ENCODE data around the gene SPDYE16. TPM values are rescaled to one million over a fixed set of nuclear protein-coding genes. Genes with fewer than 3 reads are reported as not detected.
"Not testable (repeated sequence)": the region's sequence is repeated elsewhere in the genome, so short reads cannot be mapped to it uniquely, and the experiment has no call there.

The SPDYE16 gene
- total RNA-seq, 4 donors from 2014 or later: 0.42 to 3.7 (median 0.94) TPM; not detected in 1

GRCh38 chr7:76492139-76492538 is 51.0 kb downstream of the SPDYE16 start:
- H3K9me3 ChIP-seq, H3K27ac ChIP-seq, ATAC-seq, H3K27me3 ChIP-seq, H3K4me3 ChIP-seq, H3K4me1 ChIP-seq: not testable (repeated sequence)
- H3K36me3 ChIP-seq: peaks cover 0 to 16% of the 10 kb centered on the region in 2 donors
- no CpG with 5 or more reads among the region's 10 CpGs for WGBS, 2 donors (ENCODE audit: low coverage in 1 of 2)

DNA sequence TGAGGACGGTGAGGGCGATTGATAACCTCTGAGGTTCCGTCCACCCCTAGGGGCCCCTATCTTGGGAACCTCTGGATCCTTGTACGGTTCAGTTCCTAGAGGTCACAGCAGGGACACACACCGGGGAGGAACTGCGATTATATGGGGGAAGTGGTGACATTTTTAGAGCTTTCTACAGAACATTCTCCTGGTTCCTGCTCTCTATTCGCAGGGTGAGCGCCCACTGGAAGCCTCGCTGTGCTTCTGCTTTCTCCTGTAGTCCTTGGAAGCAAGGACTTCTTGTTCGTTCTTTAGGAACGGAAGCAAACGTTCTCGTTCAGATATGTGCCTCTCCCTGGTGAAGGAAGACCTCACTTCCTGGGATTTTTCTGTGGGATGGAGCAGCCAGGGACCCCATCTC is 55.1 kb downstream of the SPDYE16 start:
- ATAC-seq, H3K4me3 ChIP-seq: not testable (repeated sequence)
- no CpG with 5 or more reads among the region's 13 CpGs for WGBS, 2 donors (ENCODE audit: low coverage in 1 of 2)

DNA sequence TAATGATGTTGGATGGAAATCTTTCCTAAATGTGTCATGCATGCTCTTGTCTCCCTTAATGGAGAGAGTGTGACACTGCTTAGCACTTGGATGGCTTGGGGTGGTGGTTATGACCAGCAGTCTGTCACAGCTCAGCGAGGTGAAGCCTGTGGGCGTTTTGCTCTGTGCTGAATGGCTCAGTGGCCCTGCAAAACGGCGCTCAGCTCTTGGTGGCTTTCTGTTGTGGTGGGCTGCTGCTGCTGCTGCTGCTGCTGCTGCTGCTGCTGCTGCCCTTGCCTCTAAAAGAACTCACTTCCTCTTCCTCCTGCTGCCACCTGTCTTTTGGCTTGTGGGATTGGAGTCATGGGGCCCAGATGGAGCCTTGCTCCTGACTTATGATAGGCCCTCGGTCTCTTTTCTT is 56.5 kb downstream of the SPDYE16 start:
- no CpG with 5 or more reads among the region's 5 CpGs for WGBS, 2 donors (ENCODE audit: low coverage in 1 of 2)
- not testable (repeated sequence) for H3K9me3 ChIP-seq, H3K27me3 ChIP-seq, ATAC-seq, H3K27ac ChIP-seq, H3K4me3 ChIP-seq, H3K4me1 ChIP-seq
- H3K36me3 ChIP-seq: peaks cover 0 to 23% of the 10 kb centered on the region in 2 donors

More for the DNA sequence above, 55.1 kb downstream of the SPDYE16 start:
- not testable (repeated sequence) for H3K27ac ChIP-seq, H3K27me3 ChIP-seq, H3K4me1 ChIP-seq, H3K9me3 ChIP-seq
- H3K36me3 ChIP-seq: peaks cover 0 to 15% of the 10 kb centered on the region in 2 donors

- peaks cover 0 to 29% of the 10 kb centered on the region in 2 donors for H3K36me3 ChIP-seq
- H3K9me3 ChIP-seq, H3K27ac ChIP-seq, H3K4me3 ChIP-seq, H3K27me3 ChIP-seq, ATAC-seq, H3K4me1 ChIP-seq: not testable (repeated sequence)
- WGBS, 2 donors (ENCODE audit: low coverage in 1 of 2): no CpG with 5 or more reads among the region's 20 CpGs
These were observed 57.1 kb downstream of the SPDYE16 start for GRCh38 chr7:76485822-76486610.

DNA sequence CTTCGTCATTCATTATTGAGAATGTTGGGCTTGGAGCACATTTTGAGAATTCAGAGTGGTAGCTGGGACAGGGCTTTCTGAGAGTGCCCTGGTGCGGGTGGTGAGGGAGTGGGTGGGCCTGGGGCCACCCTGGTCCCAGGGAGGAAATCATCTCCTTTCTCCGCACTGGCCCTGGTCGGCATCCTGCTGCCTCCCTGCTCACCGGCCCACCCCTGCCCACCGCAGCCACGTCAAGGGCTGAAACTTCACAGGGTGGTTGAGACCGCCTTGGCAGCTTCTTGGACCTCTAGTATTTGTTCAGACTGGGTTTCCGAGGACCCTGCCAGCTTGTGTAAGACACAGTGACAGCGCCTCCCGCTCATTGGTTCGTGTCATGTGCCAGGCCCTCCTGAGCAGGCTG is 58.6 kb downstream of the SPDYE16 start:
- H3K4me1 ChIP-seq, H3K9me3 ChIP-seq, H3K4me3 ChIP-seq, H3K27me3 ChIP-seq, ATAC-seq, H3K27ac ChIP-seq: not testable (repeated sequence)
- WGBS, 2 donors (ENCODE audit: low coverage in 1 of 2): no CpG with 5 or more reads among the region's 12 CpGs
- H3K36me3 ChIP-seq: peaks cover 0 to 39% of the 10 kb centered on the region in 2 donors

- ATAC-seq, H3K4me1 ChIP-seq, H3K27me3 ChIP-seq, H3K4me3 ChIP-seq, H3K27ac ChIP-seq, H3K9me3 ChIP-seq: not testable (repeated sequence)
- WGBS, 2 donors (ENCODE audit: low coverage in 1 of 2): 81 to 100% methylated on average over 3 to 4 of the region's 17 CpGs
- H3K36me3 ChIP-seq: peaks cover 0 to 39% of the 10 kb centered on the region in 2 donors
These were observed 60.0 kb downstream of the SPDYE16 start for GRCh38 chr7:76483081-76483480.

GRCh38 chr7:76482660-76483059 is 60.4 kb downstream of the SPDYE16 start:
- ATAC-seq, H3K9me3 ChIP-seq, H3K4me1 ChIP-seq, H3K4me3 ChIP-seq, H3K27me3 ChIP-seq, H3K27ac ChIP-seq: not testable (repeated sequence)
- peaks cover 0 to 39% of the 10 kb centered on the region in 2 donors for H3K36me3 ChIP-seq
- 86 to 96% methylated on average over 3 to 4 of the region's 24 CpGs for WGBS, 2 donors (ENCODE audit: low coverage in 1 of 2)

Small RNAs within 50 kb of the gene (small RNA-seq; reads per million reads assigned to genes)
- gene RF00019: 0 reads per million in 4 donors

Other genes starting within 250 kb of the SPDYE16 start
- 1,000 to 10,000 TPM in 2 of 4 donors, 100 to 1,000 TPM in 2; 880 to 2,548 (median 1,000) TPM for gene HSPB1, start 240.6 kb downstream of the SPDYE16 start, total RNA-seq
- gene YWHAG, start 184.3 kb downstream of the SPDYE16 start, total RNA-seq: 10 to 100 TPM; 49.8 to 86.2 (median 70.3) TPM
- 1 to 10 TPM in 2 of 4 donors, under 1 TPM in 1, not detected in 1; 0.47 to 1.4 (median 1.1) TPM for gene SSC4D, start 133.6 kb downstream of the SPDYE16 start, total RNA-seq
- gene ZP3, start 118.3 kb downstream of the SPDYE16 start, total RNA-seq: 1 to 10 TPM in 1 of 4 donors, under 1 TPM in 3; 0.20 to 4.7 (median 0.31) TPM
- gene DTX2, start 81.6 kb downstream of the SPDYE16 start, total RNA-seq: 10 to 100 TPM; 15.4 to 28.6 (median 24.8) TPM
- under 1 TPM in 2 of 4 donors, not detected in 2; 0.40 to 0.81 TPM for gene UPK3B, start 32.7 kb downstream of the SPDYE16 start, total RNA-seq
- gene POMZP3, start 84.0 kb upstream of the SPDYE16 start, total RNA-seq: 1 to 10 TPM; 3.5 to 8.6 (median 7.2) TPM